K562 (cell line): ENCODE data around the gene CCDC70. TPM values are rescaled to one million over a fixed set of nuclear protein-coding genes. Genes with fewer than 3 reads are reported as not detected.
A peak's percentile ranks its signal among the peaks of the same experiment; 100 is the strongest.

ENCODE experiments used
- ATAC-seq: fragments of 200-7000 bp; cut with Tn5 transposase; 3 replicates; pipeline ENCODE4 v1.9.1; 2020; ENCODE audit warnings: moderate library complexity
- BruUV-seq: library from RNA; stranded (reverse); fragments of 400-500 nt; replicated peaks from 2 replicates; lab custom pipeline; 2021; lab: Mats Ljungman, UMichigan
- CTCF ChIA-PET: fragments of 300-600 bp; formaldehyde crosslinking; extraction: SDS; loops from one replicate; lab custom pipeline; 2021; ENCODE audit warnings: low intra/inter-chr PET ratio; lab: Yijun Ruan, JAX
- POLR2A ChIA-PET: fragments of 300-600, 350-650 bp; sonication (Branson Sonifier 250); formaldehyde crosslinking; extraction: SDS; loops from one replicate; lab custom pipeline; 2021; ENCODE audit warnings: antibody characterized with exemption, inconsistent platforms; lab: Yijun Ruan, JAX
- DNase-seq, 4 experiments: peaks; one replicate each; pipeline versions ENCODE4 v3.0.0 to v3.0.0-alpha.2; 2011 to 2018; ENCODE audit warnings: low spot score in 3 of 4, mixed read lengths in 3 of 4; ENCODE audit errors: extremely low read depth in 1 of 4
- FAIRE-seq: peaks from 2 replicates; lab custom pipeline; 2011; peaks lifted over from hg19 to GRCh38; lab: Jason Lieb, UNC
- H2AFZ ChIP-seq: 2 replicates; pipeline ENCODE4 v1.6.0; 2011; ENCODE audit warnings: low read depth, low read length, control low read depth, inconsistent platforms
- H3K27ac ChIP-seq: fragments of 200-600 bp; 3 replicates; pipeline ENCODE4 v1.8.0; 2011; ENCODE audit warnings: low read depth, mild to moderate bottlenecking, control low read depth, inconsistent platforms, low read length, moderate library complexity, mixed read lengths; ENCODE audit errors: extremely low read depth
- H3K27me3 ChIP-seq, 2 experiments: fragments of 300-600 bp in 1 of 2; 2 replicates in 1 of 2; 3 replicates in 1 of 2; pipeline versions ENCODE4 v1.6.0 to v1.8.0; 2011; ENCODE audit warnings: inconsistent platforms in 2 of 2, low read length in 2 of 2, mild to moderate bottlenecking in 1 of 2, mixed read lengths in 1 of 2, moderate library complexity in 1 of 2; ENCODE audit not compliant: control insufficient read depth in 2 of 2, insufficient read depth in 2 of 2
- H3K36me3 ChIP-seq: fragments of 300-600 bp; 3 replicates; pipeline ENCODE4 v1.8.0; 2011; ENCODE audit warnings: mild to moderate bottlenecking, low read length, inconsistent platforms; ENCODE audit not compliant: control insufficient read depth, insufficient read depth
- H3K4me1 ChIP-seq, 2 experiments: fragments of 200-600 bp in 1 of 2; replicated peaks in 1 of 2; 2 replicates in 1 of 2; 3 replicates in 1 of 2; pipeline versions ENCODE4 v1.5.1 to v1.8.0; 2011; ENCODE audit warnings: inconsistent platforms in 2 of 2, low read length in 2 of 2, mild to moderate bottlenecking in 1 of 2, mixed read lengths in 1 of 2, moderate library complexity in 1 of 2; ENCODE audit not compliant: control insufficient read depth in 2 of 2, insufficient read depth in 2 of 2
- H3K4me2 ChIP-seq: 2 replicates; pipeline ENCODE4 v1.6.1; 2011; ENCODE audit warnings: low read length, control low read depth, inconsistent platforms, mixed read lengths; ENCODE audit not compliant: insufficient read depth
- H3K4me3 ChIP-seq: fragments of 200-600 bp; sonication (generic), shearing (Covaris generic); 2 replicates; pipeline ENCODE4 v1.5.1; 2016; ENCODE audit warnings: control low read depth, inconsistent platforms
- H3K79me2 ChIP-seq: fragments of 200-600 bp; 3 replicates; pipeline ENCODE4 v1.8.0; 2011; ENCODE audit warnings: low read length, inconsistent platforms; ENCODE audit not compliant: control insufficient read depth, insufficient read depth
- H3K9ac ChIP-seq, 2 experiments: 2 replicates each; pipeline versions ENCODE4 v1.6.0 to v1.6.1; 2011; ENCODE audit warnings: low read depth in 2 of 2, low read length in 2 of 2, control low read depth in 1 of 2, inconsistent platforms in 1 of 2, mild to moderate bottlenecking in 1 of 2, mixed read lengths in 1 of 2; ENCODE audit not compliant: insufficient read depth in 1 of 2
- H3K9me1 ChIP-seq: one replicate; pipeline ENCODE4 v1.6.0; 2011; ENCODE audit warnings: inconsistent platforms, mild to moderate bottlenecking, low read length, moderate library complexity; ENCODE audit not compliant: control insufficient read depth, insufficient read depth
- H3K9me3 ChIP-seq: replicated peaks from 2 replicates; pipeline ENCODE4 v1.5.1; 2011; ENCODE audit warnings: low read depth, low read length, inconsistent platforms; ENCODE audit not compliant: control insufficient read depth, insufficient read depth
- H4K20me1 ChIP-seq: replicated peaks from 2 replicates; pipeline ENCODE4 v1.6.1; 2011; ENCODE audit warnings: low read length, inconsistent platforms, mixed read lengths; ENCODE audit not compliant: control insufficient read depth, insufficient read depth
- RFX1 ChIP-seq: fragments of 450-650 bp; IDR thresholded peaks from 2 replicates; pipeline ENCODE4 v1.6.1; 2016; ENCODE audit warnings: mild to moderate bottlenecking, moderate library complexity
- ZMIZ1 ChIP-seq, 2 experiments: fragments of 150-350 bp in 1 of 2; IDR thresholded peaks; 2 replicates each; pipeline ENCODE4 v1.6.1; 2012 to 2016; ENCODE audit warnings: low read depth in 2 of 2, low read length in 2 of 2, mild to moderate bottlenecking in 1 of 2, moderate library complexity in 1 of 2
- WGBS: fragments of 100-300 bp; shearing (Covaris generic); methylation state at CpG from one replicate; pipeline ENCODE4 v1.1.6; 2016; ENCODE audit warnings: low coverage, mixed read lengths; ENCODE audit not compliant: insufficient coverage; ENCODE audit errors: missing lambda C conversion rate; 5-methylcytosine and 5-hydroxymethylcytosine counted together
- in situ Hi-C: fragments of 300-500 bp; cut with MboI; formaldehyde crosslinking; loops from 4 replicates; pipeline ENCODE4 v1.15.0; 2018; ENCODE audit warnings: inconsistent platforms, mixed read lengths
- intact Hi-C: fragments of 100-400 bp; cut with micrococcal nuclease; formaldehyde crosslinking; loops from 2 replicates; pipeline ENCODE4 v1.14.2; 2022
- polyA plus RNA-seq, 8 experiments: library from polyadenylated mRNA; depleted of rRNA in 4 of 8; stranded (reverse) in 5 of 8; unstranded in 3 of 8; fragments of >200 nt; fragmentation: Nextera tagmentation in 2 of 8; fragmentation: Illumina TruSeq in 1 of 8; extraction: Ambion mirVana in 2 of 8; extraction: Trizol in 1 of 8; gene quantifications; 2 replicates each; pipeline versions ENCODE4 v1.2.1 to v1.2.3, GENCODE V29; 2011 to 2014; ENCODE audit warnings: inconsistent platforms in 1 of 8, missing spikeins in 1 of 8
- total RNA-seq, 7 experiments: library from RNA; depleted of rRNA in 6 of 7; stranded (reverse); fragments of >200 nt in 6 of 7; fragmentation: Illumina TruSeq in 2 of 7; extraction: Trizol in 2 of 7; gene quantifications; 2 replicates each; pipeline versions ENCODE4 v1.2.1 to v1.2.3, GENCODE V29; 2011 to 2021; ENCODE audit warnings: low replicate concordance in 1 of 7

CCDC70 gene
- total and polyA plus RNA-seq, 9 of the 15 experiments (the other 6 are each of a cell fraction or from before 2014, with no cell fraction given) = not detected

GRCh38 chr13:51874651-51875050, 12.9 kb downstream of the CCDC70 start:
- no peak overlapping the region for H2AFZ ChIP-seq
- ATAC-seq (no peak), FAIRE-seq (no peak), DNase-seq (no peak)
- no peaks in the 10 kb centered on the region for H3K9me1 ChIP-seq
- H3K9me3 ChIP-seq = no peaks in the 10 kb centered on the region
- ChIA-PET CTCF (no interaction called here), POLR2A (no interaction called here)
- no peaks in the 10 kb centered on the region for H3K79me2 ChIP-seq
- no peak overlapping the region for H3K9ac ChIP-seq
- H3K4me2 ChIP-seq = no peak overlapping the region
- no peak overlapping the region for H3K4me3 ChIP-seq
- in situ Hi-C loops (no loop called here), intact Hi-C loops (no loop called here)
- H3K36me3 ChIP-seq = no peaks in the 10 kb centered on the region
- no TSS peak for BruUV-seq
- no peak overlapping the region for H3K27ac ChIP-seq
- H3K27me3 ChIP-seq = no peaks in the 10 kb centered on the region
- 16% methylated on average over 7 of the region's 11 CpGs for WGBS
- H3K4me1 ChIP-seq = no peaks in the 10 kb centered on the region
- TF ChIP-seq ZMIZ1 (IDR thresholded peaks at IDR 0.05; ENCODE audit: low read depth in 2 of 2, low read length in 2 of 2) (no peak), RFX1 (peak; percentile 65)
- no peaks in the 10 kb centered on the region for H4K20me1 ChIP-seq
